HCT116 (cell line): Measurements from ENCODE around the gene ARSK. TPM values are rescaled to one million over a fixed set of nuclear protein-coding genes. Genes with fewer than 3 reads are reported as not detected.

Experiments used
- ATAC-seq: fragments of 200-7000 bp; cut with Tn5 transposase; 2 replicates; pipeline ENCODE4 v1.9.1; 2020; ENCODE audit warnings: mild to moderate bottlenecking, moderate library complexity
- BruUV-seq: library from RNA; stranded (reverse); fragments of 400-500 nt; replicated peaks from 2 replicates; lab custom pipeline; 2021; lab: Mats Ljungman, UMichigan
- CTCF ChIA-PET: fragments of 300-600 bp; sonication (Branson Sonifier 250); formaldehyde crosslinking; loops from one replicate; lab custom pipeline; 2021; ENCODE audit warnings: antibody characterized with exemption; lab: Charles Lee
- POLR2A ChIA-PET: fragments of 300-600, 350-600 bp; sonication (Branson Sonifier 250); formaldehyde crosslinking; loops from one replicate; lab custom pipeline; 2021; ENCODE audit warnings: antibody characterized with exemption; lab: Charles Lee
- RAD21 ChIA-PET, 2 experiments: fragments of 300-600 bp; sonication (Branson Sonifier 250); formaldehyde crosslinking; loops; one replicate each; lab custom pipeline; 2023; ENCODE audit warnings: low total read pairs in 2 of 2; ENCODE audit not compliant: uncharacterized antibody in 2 of 2, unreplicated experiment in 2 of 2, low non-redundant PET in 1 of 2; lab: Charles Lee
- DNase-seq: peaks from one replicate; pipeline ENCODE4 v3.0.0-alpha.2; 2010; ENCODE audit warnings: low read depth, low spot score
- H2AFZ ChIP-seq: fragments of 200-600 bp; shearing (Covaris generic), sonication (generic); 2 replicates; pipeline ENCODE4 v1.6.1; 2017; ENCODE audit warnings: low read depth, mixed run types, mixed read lengths, antibody characterized with exemption, low read length; ENCODE audit not compliant: poor library complexity, severe bottlenecking
- H3K27ac ChIP-seq: 2 replicates; pipeline ENCODE4 v1.5.1; 2012; ENCODE audit warnings: low read depth, low read length
- H3K27me3 ChIP-seq: fragments of 200-600 bp; sonication (generic); 2 replicates; pipeline ENCODE4 v1.6.1; 2016; ENCODE audit warnings: mixed run types, low read length, mixed read lengths; ENCODE audit not compliant: insufficient read depth
- H3K36me3 ChIP-seq, 2 experiments: fragments of 200-500 bp in 1 of 2; fragments of 200-600 bp in 1 of 2; sonication (Bioruptor generic) in 1 of 2; sonication (generic) in 1 of 2; 2 replicates each; pipeline versions ENCODE4 v1.5.1 to v1.6.1; 2014 to 2016; ENCODE audit warnings: low read length in 2 of 2, inconsistent platforms in 1 of 2, mixed read lengths in 1 of 2, mixed run types in 1 of 2; ENCODE audit not compliant: insufficient read depth in 2 of 2, control insufficient read depth in 1 of 2
- H3K4me1 ChIP-seq, 2 experiments: fragments of 200-600 bp in 1 of 2; sonication (generic) in 1 of 2; 2 replicates each; pipeline versions ENCODE4 v1.5.1 to v1.6.1; 2012 to 2017; ENCODE audit warnings: low read length in 2 of 2, inconsistent platforms in 1 of 2, mild to moderate bottlenecking in 1 of 2, mixed read lengths in 1 of 2, mixed run types in 1 of 2, moderate library complexity in 1 of 2; ENCODE audit not compliant: insufficient read depth in 2 of 2, control insufficient read depth in 1 of 2
- H3K4me2 ChIP-seq: fragments of 200-600 bp; sonication (generic); 2 replicates; pipeline ENCODE4 v1.6.1; 2017; ENCODE audit warnings: mixed run types, low read length, mixed read lengths
- H3K4me3 ChIP-seq, 2 experiments: fragments of 200-600 bp in 1 of 2; sonication (generic) in 1 of 2; replicated peaks in 1 of 2; 2 replicates each; pipeline ENCODE4 v1.5.1; 2011 to 2016; ENCODE audit warnings: low read length in 2 of 2, control low read depth in 1 of 2, low read depth in 1 of 2, mild to moderate bottlenecking in 1 of 2, mixed read lengths in 1 of 2, mixed run types in 1 of 2
- H3K79me2 ChIP-seq: fragments of 200-600 bp; sonication (generic); 2 replicates; pipeline ENCODE4 v1.6.1; 2017; ENCODE audit warnings: mild to moderate bottlenecking, mixed run types, low read length, moderate library complexity, mixed read lengths; ENCODE audit not compliant: insufficient read depth
- H3K9ac ChIP-seq: fragments of 200-600 bp; sonication (generic); 2 replicates; pipeline ENCODE4 v1.6.1; 2016; ENCODE audit warnings: low read length, mixed read lengths
- H3K9me2 ChIP-seq: fragments of 200-600 bp; sonication (generic), shearing (Covaris generic); 2 replicates; pipeline ENCODE4 v1.6.1; 2017; ENCODE audit warnings: mixed run types, mild to moderate bottlenecking, moderate library complexity; ENCODE audit not compliant: insufficient read depth
- H3K9me3 ChIP-seq, 2 experiments: fragments of 200-500 bp in 1 of 2; fragments of 200-600 bp in 1 of 2; sonication (Bioruptor generic) in 1 of 2; sonication (generic) in 1 of 2; 2 replicates each; pipeline ENCODE4 v1.6.1; 2014 to 2017; ENCODE audit warnings: low read length in 2 of 2, mixed read lengths in 2 of 2, inconsistent platforms in 1 of 2, low read depth in 1 of 2, mild to moderate bottlenecking in 1 of 2, mixed run types in 1 of 2, moderate library complexity in 1 of 2; ENCODE audit not compliant: control insufficient read depth in 1 of 2, insufficient read depth in 1 of 2
- H4K20me1 ChIP-seq: fragments of 200-600 bp; sonication (generic), shearing (Covaris generic); 2 replicates; pipeline ENCODE4 v1.6.1; 2017; ENCODE audit warnings: mixed run types, mild to moderate bottlenecking, moderate library complexity; ENCODE audit not compliant: insufficient read depth
- EZH2 ChIP-seq: fragments of 200-600 bp; sonication (generic); IDR thresholded peaks from 2 replicates; pipeline ENCODE4 v1.6.1; 2017; ENCODE audit warnings: antibody characterized with exemption, mixed run types
- FOSL1 ChIP-seq: IDR thresholded peaks from 2 replicates; pipeline ENCODE4 v1.6.1; 2012; ENCODE audit warnings: low read depth
- MAX ChIP-seq: IDR thresholded peaks from 2 replicates; pipeline ENCODE4 v1.6.1; 2012
- POLR2A ChIP-seq: IDR thresholded peaks from 2 replicates; pipeline ENCODE4 v1.7.0; 2011; ENCODE audit warnings: borderline replicate concordance; ENCODE audit not compliant: insufficient read depth, insufficient read length; ENCODE audit errors: extremely low read depth
- POLR2AphosphoS5 ChIP-seq: IDR thresholded peaks from 2 replicates; pipeline ENCODE4 v1.6.1; 2011; ENCODE audit warnings: mild to moderate bottlenecking, low read depth, low read length, moderate library complexity
- RAD21 ChIP-seq: IDR thresholded peaks from 2 replicates; pipeline ENCODE4 v1.6.1; 2012; ENCODE audit warnings: low read depth, mild to moderate bottlenecking
- SP1 ChIP-seq: IDR thresholded peaks from 2 replicates; pipeline ENCODE4 v1.6.1; 2012; ENCODE audit warnings: low read depth
- intact Hi-C: fragments of 100-400 bp; cut with micrococcal nuclease; formaldehyde crosslinking; loops from 2 replicates; pipeline ENCODE4 v1.10.0; 2022
- total RNA-seq: library from RNA; stranded (reverse); gene quantifications from one replicate; pipeline ENCODE4 v1.2.1, GENCODE V29; 2021; ENCODE audit not compliant: unreplicated experiment

The ARSK gene
- total RNA-seq, 1 experiment from 2014 or later: 4.6 TPM

- no peaks in the 10 kb centered on the region for H3K79me2 ChIP-seq
- no peak within 1 kb of the TSS for H2AFZ ChIP-seq
- no peak for DNase-seq
- H4K20me1 ChIP-seq: no peaks in the 10 kb centered on the region
- CTCF ChIA-PET: no interaction called here
- RAD21 ChIA-PET: no interaction called here
- H3K27me3 ChIP-seq: no peaks in the 10 kb centered on the region
- H3K27ac ChIP-seq: no peak within 1 kb of the TSS
- no peak within 1 kb of the TSS for H3K4me2 ChIP-seq
- POLR2A ChIA-PET: no interaction called here
- no peaks in the 10 kb centered on the region for H3K4me1 ChIP-seq
- BruUV-seq: no TSS peak
- no peak within 1 kb of the TSS for H3K9ac ChIP-seq
- no peak within 1 kb of the TSS for H3K4me3 ChIP-seq
- intact Hi-C loops: no loop called here
- ATAC-seq: no peak
- H3K36me3 ChIP-seq: no peaks in the 10 kb centered on the region
- TF ChIP-seq RAD21 (no peak), EZH2 (no peak), FOSL1 (no peak), POLR2A (no peak), POLR2AphosphoS5 (no peak), MAX (no peak), SP1 (no peak)
- TF ChIP-seq, all 23 proteins: peak for 0
- H3K9me2 ChIP-seq: no peaks in the 10 kb centered on the region; the same call in 1 of the 2 replicates
- no peaks in the 10 kb centered on the region for H3K9me3 ChIP-seq
Observed at GRCh38 chr5:95620030-95620869, 65.3 kb downstream of the ARSK start, which contains the start of gene GPR150. GPR150 (plus strand) TSS chr5:95620087; CDS start chr5:95620276, 189 bp downstream.
